Heart left ventricle (tissue), 16 donors: ENCODE results near the gene FSTL5. TPM values are rescaled to one million over a fixed set of nuclear protein-coding genes. Genes with fewer than 3 reads are reported as not detected.

Experiments used
- ATAC-seq, 4 donors: fragments of 200-7000 bp; cut with Tn5 transposase; one replicate each; pipeline ENCODE4 v1.9.1; 2020 to 2022; ENCODE audit warnings: moderate library complexity in 4 of 4, mild to moderate bottlenecking in 3 of 4, moderate number of reproducible peaks in 1 of 4
- DNase-seq, 5 donors: peaks; one replicate each; pipeline ENCODE4 v3.0.0-alpha.2; 2020
- H3K27ac ChIP-seq, 12 donors: fragments of 200-600 bp; sonication (generic) in 4 of 12; one replicate each; pipeline versions ENCODE4 v1.5.0 to v1.8.0; 2016 to 2022; ENCODE audit warnings: mild to moderate bottlenecking in 2 of 12
- H3K27me3 ChIP-seq, 9 donors: fragments of 200-600 bp; sonication (generic) in 2 of 9; one replicate each; pipeline versions ENCODE4 v1.5.1 to v1.8.0; 2016 to 2022; ENCODE audit warnings: mild to moderate bottlenecking in 3 of 9
- H3K36me3 ChIP-seq, 9 donors: fragments of 200-600 bp; sonication (generic) in 2 of 9; one replicate each; pipeline versions ENCODE4 v1.5.0 to v1.8.0; 2018 to 2022; ENCODE audit warnings: mild to moderate bottlenecking in 2 of 9
- H3K4me1 ChIP-seq, 12 donors: fragments of 200-600 bp; sonication (generic) in 4 of 12; one replicate each; pipeline versions ENCODE4 v1.5.0 to v1.8.0; 2016 to 2022; ENCODE audit warnings: mild to moderate bottlenecking in 3 of 12
- H3K4me3 ChIP-seq, 12 donors: fragments of 200-600 bp; sonication (generic) in 4 of 12; one replicate each; pipeline versions ENCODE4 v1.5.0 to v1.8.0; 2017 to 2022; ENCODE audit warnings: mild to moderate bottlenecking in 9 of 12, moderate library complexity in 4 of 12
- H3K9me3 ChIP-seq, 12 donors: fragments of 200-600 bp; sonication (generic) in 4 of 12; one replicate each; pipeline versions ENCODE4 v1.5.0 to v1.8.0; 2016 to 2022; ENCODE audit warnings: mild to moderate bottlenecking in 1 of 12
- CTCF ChIP-seq, 12 donors: fragments of 200-600 bp; sonication (generic) in 4 of 12; IDR thresholded peaks; one replicate each; pipeline versions ENCODE4 v1.5.0 to v1.8.0; 2018 to 2022; ENCODE audit warnings: antibody characterized with exemption in 12 of 12, mild to moderate bottlenecking in 5 of 12
- POLR2A ChIP-seq, 2 donors: fragments of 450-650 bp; IDR thresholded peaks; one replicate each; pipeline ENCODE4 v1.6.1; 2017; ENCODE audit warnings: antibody characterized with exemption in 2 of 2, mild to moderate bottlenecking in 2 of 2, moderate library complexity in 2 of 2
- WGBS, 4 donors: extraction: QIAGEN DNeasy Blood & Tissue Kit in 2 of 4; methylation state at CpG; one replicate each; pipeline versions ENCODE4 v1.1.5 to v1.1.7; 2013 to 2018; 5-methylcytosine and 5-hydroxymethylcytosine counted together
- intact Hi-C, 10 donors: fragments of 100-400 bp; cut with DNase I; formaldehyde crosslinking; loops; one replicate each; pipeline versions ENCODE4 v1.11.1 to v1.14.2; 2022
- polyA plus RNA-seq, 2 donors: library from polyadenylated mRNA; stranded (reverse); fragments of 200-250 nt; gene quantifications; one replicate each; pipeline ENCODE4 v1.2.3, GENCODE V29; 2013
- total RNA-seq, 9 donors: library from RNA; depleted of rRNA in 2 of 9; stranded (reverse); fragments of >200 nt in 2 of 9; fragmentation: NEBNext Ultra II Directional in 3 of 9; extraction: Animal tissue kit (Norgen Biotek cat#: 25700) in 3 of 9; gene quantifications; one replicate each; pipeline versions ENCODE4 v1.1.0 to v1.2.4, GENCODE V29; 2016 to 2023
- donor health status: ischemic (EF 13 %, LVEDD 7.1; RV severe dilation, severe dysfunction).
- donor health status: healthy with polysubstance abuse.
- donor health status: DM: no; HTN: yes; CAD: no.
- donor health status: DM: no; HTN: no; CAD: no.
- donor health status: ischemic (EF 25% LVEDD 6.9; RV normal size, moderate dysfunction).
- donor health status: ischemic (EF 25% LVEDD 5.7; RV mildly dilated, moderate dysfunction).
- donor health status: healthy.
- donor health status: DM: yes; HTN: yes; CAD: no.
- donor health status: ischemic (EF 35%, LVEDD 5.7; RV mildly dilated, moderate dysfunction).
- donor health status: nonischemic (EF 11% LVEDD 7.7; RV severe dilation, severe dysfunction).
- donor health status: DM: yes; HTN: yes; CAD: no.
- donor health status: PGD.
- donor health status: ischemic (EF 29% LVEDD 5.4; RV normal size, mild dysfunction).
- donor health status: nonischemic (EF 23%, LVEDD 6.1; RV moderate dilation, normal function).

Gene FSTL5
- total and polyA plus RNA-seq, 11 donors, result not detected

GRCh38 chr4:162164906-162165510 is 1.2 kb upstream of the FSTL5 start:
- no peak for ATAC-seq
- DNase-seq, result no peak
- Histone ChIP-seq H3K4me1 (peaks cover 0 to 11% (median 0%) of the 10 kb centered on the region in 12 donors), H3K27ac (no peak overlapping the region), H3K4me3 (no peak overlapping the region), H3K27me3 (peaks cover 0 to 19% (median 5%) of the 10 kb centered on the region in 9 donors), H3K36me3 (no peaks in the 10 kb centered on the region), H3K9me3 (no peaks in the 10 kb centered on the region)
- intact Hi-C loops, result loop anchor here in 1 of 10 donors (10.0 kb wide), 1 partner anchor 910 kb away; no protein-coding TSS in a partner anchor
- no peak for TF ChIP-seq POLR2A (IDR thresholded peaks at IDR 0.05)
- TF ChIP-seq CTCF (IDR thresholded peaks at IDR 0.05), result no peak

GRCh38 chr4:162162672-162163071 is 1.1 kb downstream of the FSTL5 start:
- intact Hi-C loops, result loop anchor here in 1 of 10 donors (10.0 kb wide), 1 partner anchor 908 kb away; no protein-coding TSS in a partner anchor
- ATAC-seq, result no peak
- WGBS, 4 donors, result 25 to 51% (median 42%) methylated on average over 2 of the region's 2 CpGs

GRCh38 chr4:162157241-162157640 is 6.6 kb downstream of the FSTL5 start:
- TF ChIP-seq CTCF (IDR thresholded peaks at IDR 0.05), result no peak
- no peak for TF ChIP-seq POLR2A (IDR thresholded peaks at IDR 0.05)
- H3K27me3 ChIP-seq, result no peaks in the 10 kb centered on the region
- no peaks in the 10 kb centered on the region for H3K9me3 ChIP-seq
- H3K4me1 ChIP-seq, result no peaks in the 10 kb centered on the region
- intact Hi-C loops, result no loop called here
- H3K36me3 ChIP-seq, result no peaks in the 10 kb centered on the region
- no peak overlapping the region for H3K27ac ChIP-seq
- WGBS, 4 donors, result 55 to 65% (median 59%) methylated on average over 2 of the region's 2 CpGs
- DNase-seq (no peak), ATAC-seq (no peak)
- H3K4me3 ChIP-seq, result no peak overlapping the region

More at GRCh38 chr4:162162672-162163071, 1.1 kb downstream of the FSTL5 start:
- Histone ChIP-seq H3K36me3 (no peaks in the 10 kb centered on the region), H3K4me3 (no peak overlapping the region), H3K27me3 (peaks cover 0 to 19% (median 5%) of the 10 kb centered on the region in 9 donors), H3K27ac (no peak overlapping the region), H3K4me1 (peaks cover 0 to 11% (median 0%) of the 10 kb centered on the region in 12 donors), H3K9me3 (no peaks in the 10 kb centered on the region)
- DNase-seq, result no peak
- TF ChIP-seq CTCF (IDR thresholded peaks at IDR 0.05) (no peak), POLR2A (IDR thresholded peaks at IDR 0.05) (no peak)

GRCh38 chr4:162154862-162155540 is 8.8 kb downstream of the FSTL5 start:
- Histone ChIP-seq H3K4me1 (no peaks in the 10 kb centered on the region), H3K27me3 (no peaks in the 10 kb centered on the region), H3K4me3 (no peak overlapping the region), H3K9me3 (no peaks in the 10 kb centered on the region), H3K27ac (no peak overlapping the region), H3K36me3 (no peaks in the 10 kb centered on the region)
- WGBS, 4 donors, result 67 to 86% (median 78%) methylated on average over 7 of the region's 7 CpGs
- DNase-seq, result no peak
- intact Hi-C loops, result no loop called here
- no peak for ATAC-seq
- TF ChIP-seq POLR2A (IDR thresholded peaks at IDR 0.05) (no peak), CTCF (IDR thresholded peaks at IDR 0.05) (no peak)
